Stimulated activated naive CD4-positive, alpha-beta T cell (primary cell): Measurements from ENCODE around the gene FOXL3.
A peak's percentile ranks its signal among the peaks of the same experiment; 100 is the strongest.

Experiments used
- DNase-seq, 6 experiments: peaks; one replicate each; lab custom pipeline; 2025; lab: John Stamatoyannopoulos, UW

The FOXL3 gene

DNA sequence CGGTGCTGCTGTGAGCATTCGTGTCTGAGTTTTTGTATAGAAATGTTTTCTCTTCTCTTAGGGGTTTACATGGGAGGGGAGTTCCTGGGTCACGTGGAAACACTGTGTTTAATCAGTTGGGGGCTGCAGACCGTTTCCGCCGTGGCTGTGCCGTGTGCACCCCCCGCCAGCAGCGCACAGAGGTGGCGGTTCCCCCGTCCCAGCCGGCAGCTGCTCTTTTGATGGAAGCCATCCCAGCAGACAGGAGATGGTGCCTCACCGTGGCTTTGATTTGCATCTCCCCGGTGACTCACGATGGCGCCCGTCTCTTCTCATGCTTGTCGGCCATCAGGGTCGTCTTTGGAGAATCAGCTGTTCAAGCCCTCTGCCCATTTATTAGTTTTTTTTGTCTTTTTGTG is 34.9 kb upstream of the FOXL3 start:
- DNase-seq = no peak

DNA sequence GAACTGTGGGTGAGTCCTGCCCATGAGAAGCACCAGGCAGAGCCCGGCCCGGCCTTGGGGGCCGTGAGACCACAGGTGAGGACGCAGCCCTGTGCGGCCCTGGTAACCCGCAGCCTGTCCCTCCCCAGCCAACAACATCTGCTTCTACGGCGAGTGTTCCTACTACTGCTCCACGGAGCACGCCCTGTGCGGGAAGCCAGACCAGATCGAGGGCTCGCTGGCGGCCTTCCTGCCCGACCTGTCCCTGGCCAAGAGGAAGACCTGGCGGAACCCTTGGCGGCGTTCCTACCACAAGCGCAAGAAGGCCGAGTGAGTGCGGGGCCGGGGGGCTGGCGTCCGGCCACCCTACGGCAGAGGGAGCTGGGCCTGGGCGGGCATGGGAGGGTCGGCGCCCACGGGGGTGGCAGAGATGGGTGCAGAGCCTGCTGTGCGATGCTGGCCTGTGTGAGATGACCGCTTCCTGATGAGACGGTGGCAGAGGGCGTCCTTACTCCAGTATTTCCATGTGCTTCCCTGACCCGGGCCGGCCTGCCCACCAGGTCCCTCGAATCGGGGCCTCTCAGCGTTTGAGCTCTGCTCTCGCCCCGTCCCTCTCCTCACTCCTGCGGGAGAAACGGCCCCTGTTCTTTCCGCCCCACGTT is 34.1 kb upstream of the FOXL3 start:
- DNase-seq = no peak

- no peak for DNase-seq
Measured at GRCh38 chr7:256461-256940, 33.5 kb upstream of the FOXL3 start.

DNA sequence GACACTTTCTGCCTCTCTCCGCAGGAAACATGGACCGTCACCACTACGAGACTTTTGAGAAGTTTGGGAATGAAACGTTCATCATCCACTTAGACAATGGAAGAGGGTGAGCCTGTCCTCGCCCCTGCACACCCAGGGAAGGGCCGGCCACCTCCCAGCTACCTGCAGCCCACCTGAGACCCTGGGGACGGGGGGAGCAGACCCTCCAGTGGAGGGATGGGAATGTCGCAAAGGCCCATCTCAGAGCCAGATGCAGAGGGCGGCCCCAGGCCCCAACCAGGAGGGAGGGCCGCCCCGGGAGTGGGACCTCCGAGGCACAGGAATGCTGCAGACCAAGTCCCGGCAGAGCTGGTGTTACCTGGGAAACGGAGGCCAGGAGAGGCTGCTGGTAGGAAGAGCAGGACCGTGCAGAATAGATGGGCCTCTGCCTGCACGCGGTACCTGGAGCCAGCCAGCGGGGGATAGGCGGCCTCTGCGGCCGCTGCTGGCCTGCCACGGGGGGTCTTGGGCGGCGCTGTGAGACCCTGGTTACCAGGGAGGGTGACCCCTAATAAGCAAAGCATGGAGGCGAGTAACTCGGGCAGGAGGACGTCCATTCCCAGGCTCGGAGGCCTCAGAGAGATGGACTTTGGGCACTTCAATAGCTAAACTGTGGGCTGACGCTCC is 32.9 kb upstream of the FOXL3 start:
- no peak for DNase-seq

GRCh38 chr7:257647-257992 is 32.4 kb upstream of the FOXL3 start:
- no peak for DNase-seq

- no peak for DNase-seq
Measured at GRCh38 chr7:258476-259190, 31.3 kb upstream of the FOXL3 start.

- no peak for DNase-seq
Measured at GRCh38 chr7:259191-259505, 30.8 kb upstream of the FOXL3 start.

DNA sequence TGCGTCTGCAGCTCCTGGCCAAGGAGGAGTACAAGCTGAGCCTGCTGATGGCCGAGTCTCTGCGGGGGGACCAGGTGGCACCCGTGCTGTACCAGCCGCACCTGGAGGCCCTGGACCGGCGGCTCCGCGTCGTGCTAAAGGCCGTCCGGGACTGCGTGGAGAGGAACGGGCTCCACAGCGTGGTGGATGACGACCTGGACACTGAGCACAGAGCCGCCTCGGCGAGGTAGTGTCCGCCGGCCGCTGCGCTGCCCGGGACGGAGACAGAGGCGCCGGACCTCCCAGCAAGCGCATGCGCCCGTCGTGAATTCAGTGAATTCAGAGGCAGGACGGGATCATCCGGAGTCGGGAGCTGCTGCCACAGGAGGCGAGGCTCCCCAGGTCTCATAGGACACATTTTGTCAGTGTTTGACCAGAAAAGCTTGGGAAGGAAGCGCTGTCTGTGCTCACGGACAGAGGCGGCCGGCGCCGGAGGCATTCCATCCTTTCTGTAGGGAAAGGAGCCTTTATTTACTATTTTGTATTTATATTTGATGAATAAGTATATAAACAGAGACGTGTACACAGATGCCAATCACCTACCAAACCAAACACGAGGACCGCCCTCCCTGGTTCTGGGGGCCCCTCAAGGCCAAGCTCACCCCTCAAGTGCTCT is 30.1 kb upstream of the FOXL3 start:
- no peak for DNase-seq

DNA sequence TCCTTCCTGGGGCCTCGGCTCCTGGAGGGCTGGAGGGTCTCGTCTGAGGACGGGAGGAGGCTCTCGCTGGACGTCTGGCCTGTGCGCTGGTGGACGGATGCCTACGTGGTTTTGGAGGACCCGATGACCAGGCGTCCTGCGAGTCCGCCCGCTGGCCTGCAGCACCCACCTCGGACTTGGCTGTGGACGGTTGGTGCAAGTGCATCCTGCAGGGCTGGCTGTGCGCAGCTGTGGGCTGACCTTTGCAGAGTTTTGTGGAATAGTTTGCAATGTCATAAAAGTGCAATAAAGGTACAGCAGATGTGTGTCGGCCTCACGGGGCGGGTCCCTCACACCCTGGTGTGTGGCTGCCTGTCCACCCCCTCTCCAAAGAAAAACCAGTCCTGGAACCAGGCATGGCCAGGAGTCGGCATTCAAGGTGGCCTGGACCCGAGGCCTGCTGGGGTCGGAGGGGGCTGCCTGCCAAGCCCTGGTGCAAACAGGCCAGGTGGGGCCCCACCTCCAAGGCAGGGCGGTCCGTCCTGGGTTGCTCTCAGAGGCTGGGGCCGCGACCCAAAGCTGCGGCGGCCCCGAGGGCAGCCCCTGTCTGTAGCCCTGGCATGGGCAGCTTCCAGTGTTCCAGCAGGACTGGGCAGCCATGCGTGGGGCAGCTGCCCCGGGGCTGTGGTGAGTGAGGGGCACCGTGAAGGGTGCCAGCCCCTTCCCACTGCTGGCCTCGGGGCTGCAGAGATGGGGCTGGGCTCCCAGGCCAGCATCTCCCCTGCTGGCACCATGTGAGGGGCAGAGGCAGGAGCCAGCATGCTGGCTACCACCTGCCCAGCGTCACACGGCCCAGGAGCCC is 29.3 kb upstream of the FOXL3 start:
- DNase-seq = no peak

GRCh38 chr7:261341-262250 is 28.4 kb upstream of the FOXL3 start:
- DNase-seq = no peak

DNA sequence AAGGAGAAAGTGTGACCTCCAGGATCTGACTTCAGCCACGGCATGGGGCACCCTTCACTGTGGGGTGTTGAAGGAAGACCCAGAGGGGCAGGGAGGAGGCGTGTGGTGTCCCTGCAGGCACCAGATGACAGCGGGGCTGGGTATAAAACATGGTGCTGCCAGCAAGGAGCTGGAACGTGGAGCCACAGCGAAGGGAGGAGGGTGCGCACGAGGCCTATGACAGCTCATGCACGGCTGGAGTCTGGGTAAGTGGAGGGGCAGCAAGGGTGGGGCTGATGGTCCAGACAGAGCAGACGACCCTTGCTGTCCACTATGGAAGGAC is 27.8 kb upstream of the FOXL3 start:
- DNase-seq = no peak

DNA sequence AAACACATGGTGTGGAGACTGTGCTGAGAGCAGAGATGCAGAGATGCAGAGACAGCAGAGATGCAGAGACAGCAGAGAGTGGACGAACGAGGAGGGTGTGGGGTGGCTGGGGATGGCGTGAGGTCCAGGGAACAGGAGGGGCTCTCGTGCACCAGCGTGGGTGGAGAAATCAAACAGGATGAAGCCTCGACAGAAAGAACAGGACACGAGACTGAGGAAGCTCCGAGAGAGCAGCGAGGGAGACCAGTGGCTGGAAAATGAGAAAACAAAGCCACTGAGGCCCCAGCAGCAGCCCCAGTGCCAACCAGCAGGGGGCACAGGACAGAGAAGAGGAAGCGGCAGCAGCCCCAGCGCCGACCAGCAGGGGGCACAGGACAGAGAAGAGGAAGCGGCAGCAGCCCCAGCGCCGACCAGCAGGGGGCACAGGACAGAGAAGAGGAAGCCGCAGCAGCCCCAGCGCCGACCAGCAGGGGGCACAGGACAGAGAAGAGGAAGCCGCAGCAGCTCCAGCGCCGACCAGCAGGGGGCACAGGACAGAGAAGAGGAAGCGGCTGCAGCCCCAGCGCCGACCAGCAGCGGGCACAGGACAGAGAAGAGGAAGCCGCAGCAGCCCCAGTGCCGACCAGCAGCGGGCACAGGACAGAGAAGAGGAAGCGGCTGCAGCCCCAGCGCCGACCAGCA is 27.2 kb upstream of the FOXL3 start:
- DNase-seq = peak in 4 of 6 experiments; percentile 15 to 35 (median 32)

DNA sequence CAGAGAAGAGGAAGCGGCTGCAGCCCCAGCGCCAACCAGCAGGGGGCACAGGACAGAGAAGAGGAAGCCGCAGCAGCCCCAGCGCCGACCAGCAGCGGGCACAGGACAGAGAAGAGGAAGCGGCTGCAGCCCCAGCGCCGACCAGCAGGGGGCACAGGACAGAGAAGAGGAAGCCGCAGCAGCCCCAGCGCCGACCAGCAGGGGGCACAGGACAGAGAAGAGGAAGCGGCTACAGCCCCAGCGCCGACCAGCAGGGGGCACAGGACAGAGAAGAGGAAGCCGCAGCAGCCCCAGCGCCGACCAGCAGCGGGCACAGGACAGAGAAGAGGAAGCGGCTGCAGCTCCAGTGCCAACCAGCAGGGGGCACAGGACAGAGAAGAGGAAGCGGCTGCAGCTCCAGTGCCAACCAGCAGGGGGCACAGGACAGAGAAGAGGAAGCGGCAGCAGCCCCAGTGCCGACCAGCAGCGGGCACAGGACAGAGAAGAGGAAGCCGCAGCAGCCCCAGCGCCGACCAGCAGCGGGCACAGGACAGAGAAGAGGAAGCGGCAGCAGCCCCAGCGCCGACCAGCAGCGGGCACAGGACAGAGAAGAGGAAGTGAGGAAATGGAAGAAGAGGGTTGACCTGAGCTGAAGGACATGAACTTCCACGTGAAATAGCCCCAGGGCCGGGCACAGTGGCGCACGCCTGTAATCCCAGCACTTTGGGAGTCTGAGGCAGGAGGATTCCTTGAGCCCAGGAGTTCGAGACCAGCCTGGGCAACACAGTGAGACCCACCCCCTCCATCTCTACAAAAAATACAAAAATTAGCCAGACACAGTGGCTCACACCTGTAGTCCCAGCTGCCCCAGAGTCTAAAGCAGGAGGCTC is 26.3 kb upstream of the FOXL3 start:
- DNase-seq = peak; percentile 10 to 75 (median 68)

- no peak for DNase-seq
Measured at GRCh38 chr7:264541-265191, 25.3 kb upstream of the FOXL3 start.

DNA sequence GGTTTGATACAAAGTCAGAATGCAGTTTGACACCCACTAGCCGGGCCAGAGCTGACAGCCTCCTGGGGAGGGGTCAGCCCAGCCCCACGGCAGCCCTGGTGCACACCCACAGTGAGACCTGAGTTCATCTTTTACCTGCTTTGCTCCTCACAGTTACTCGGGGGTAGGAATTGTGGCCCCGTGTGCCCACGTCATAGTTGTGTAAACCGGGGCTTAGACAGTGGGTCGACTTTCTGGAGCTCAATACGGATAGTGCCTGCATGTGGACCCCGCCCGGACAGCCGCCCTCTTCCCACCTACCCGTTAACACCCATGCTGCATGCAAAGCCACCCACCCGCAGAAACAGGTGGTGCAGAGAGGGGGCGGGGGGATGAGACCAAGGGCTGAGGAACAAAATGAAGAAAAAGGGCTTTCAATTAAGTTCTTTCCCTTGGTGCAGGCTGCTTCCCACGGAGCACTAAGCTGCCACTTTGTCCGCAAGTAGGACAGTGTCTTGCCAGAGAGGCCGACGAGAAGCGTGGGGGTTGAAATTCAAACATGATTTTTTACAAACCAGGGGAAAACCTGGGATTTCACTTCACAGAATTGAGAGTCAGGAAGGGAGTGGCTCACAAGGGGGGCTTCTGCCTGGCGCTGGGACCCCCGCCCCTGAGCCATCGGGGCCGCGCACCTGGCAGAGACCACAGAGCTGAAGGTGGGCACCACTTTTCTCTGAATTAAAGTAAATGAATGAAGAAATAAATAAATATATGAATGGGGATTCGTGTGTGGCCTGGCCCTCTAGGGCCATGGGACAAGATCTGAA is 24.6 kb upstream of the FOXL3 start:
- DNase-seq = no peak

DNA sequence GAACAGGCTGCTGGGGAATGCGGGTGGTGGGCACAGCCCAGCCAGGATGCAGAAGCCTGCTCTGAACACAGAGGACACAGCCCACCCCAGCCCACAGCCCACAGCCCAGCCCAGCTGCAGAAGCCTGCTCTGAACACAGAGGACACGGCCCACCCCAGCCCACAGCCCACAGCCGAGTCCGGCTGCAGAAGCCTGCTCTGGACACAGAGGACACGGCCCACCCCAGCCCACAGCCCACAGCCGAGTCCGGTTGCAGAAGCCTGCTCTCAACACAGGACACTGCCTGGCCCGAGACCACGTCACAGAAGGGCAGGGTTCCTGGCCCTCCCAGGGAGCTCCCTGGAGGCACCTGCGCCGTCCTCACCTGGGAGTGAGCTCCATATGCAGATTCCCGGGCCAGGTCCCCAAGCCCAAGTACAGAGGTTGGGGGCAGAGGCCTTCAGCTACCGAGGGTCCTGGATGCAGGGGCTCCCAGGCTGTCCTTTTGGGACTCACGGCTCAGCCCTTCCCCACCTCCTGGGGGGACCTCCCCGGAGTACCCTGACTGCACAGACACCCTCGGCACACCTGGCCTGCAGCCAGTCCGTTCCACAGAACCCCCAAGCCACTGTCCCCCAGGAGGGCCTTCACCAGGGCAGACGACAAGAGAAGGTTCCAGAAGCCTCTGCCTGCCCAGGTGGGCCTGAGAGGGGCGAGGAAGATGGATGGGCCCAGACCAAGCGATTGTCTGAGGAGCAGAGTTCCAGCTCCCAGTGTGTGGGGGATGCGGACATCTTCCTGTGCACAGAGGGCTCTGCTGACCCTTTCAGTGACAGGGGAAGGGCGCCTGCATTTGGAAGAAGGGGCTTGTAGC is 23.7 kb upstream of the FOXL3 start:
- DNase-seq = no peak
